Activated T-cell treated with anti-CD3 and anti-CD28 coated beads, Interleukin-2, amount 50 U/mL, for 4 hours (primary cell): ENCODE measurements around the gene HIBADH. TPM values are rescaled to one million over a fixed set of nuclear protein-coding genes. Genes with fewer than 3 reads are reported as not detected.

Source experiments
- ATAC-seq, 2 donors: fragments of 200-7000 bp; cut with Tn5 transposase; one replicate each; pipeline ENCODE4 v1.10.0; 2021
- DNase-seq: peaks from one replicate; pipeline ENCODE4 v3.0.0-alpha.2; 2020
- H3K27me3 Mint-ChIP-seq: one replicate; pipeline ENCODE4 v1.8.0; 2021; ENCODE audit warnings: low read depth, mixed read lengths
- H3K36me3 Mint-ChIP-seq: one replicate; pipeline ENCODE4 v1.8.0; 2022; ENCODE audit warnings: mixed read lengths; ENCODE audit not compliant: insufficient read depth
- H3K4me1 Mint-ChIP-seq: one replicate; pipeline ENCODE4 v1.8.0; 2021; ENCODE audit warnings: low read depth, mixed read lengths
- H3K4me3 Mint-ChIP-seq: one replicate; pipeline ENCODE4 v1.8.0; 2021; ENCODE audit warnings: mild to moderate bottlenecking, moderate library complexity, mixed read lengths
- H3K9me3 Mint-ChIP-seq: one replicate; pipeline ENCODE4 v1.8.0; 2021; ENCODE audit warnings: mixed read lengths
- total RNA-seq, 3 donors: library from RNA; stranded (reverse); gene quantifications; one replicate each; pipeline ENCODE4 v1.2.1, GENCODE V29; 2021

HIBADH gene
- total RNA-seq, 3 donors from 2014 or later, result 9.8 to 10.9 (median 10.8) TPM

- H3K4me3 Mint-ChIP-seq, result no peak overlapping the region
- H3K4me1 Mint-ChIP-seq, result no peaks in the 10 kb centered on the region
- DNase-seq (no peak), ATAC-seq (no peak)
- H3K9me3 Mint-ChIP-seq, result no peaks in the 10 kb centered on the region
- H3K36me3 Mint-ChIP-seq, result peaks cover 1% of the 10 kb centered on the region
- no peaks in the 10 kb centered on the region for H3K27me3 Mint-ChIP-seq
These were observed 113.1 kb downstream of the HIBADH start for GRCh38 chr7:27549606-27550005.

- Mint-ChIP-seq H3K4me1 (no peaks in the 10 kb centered on the region), H3K36me3 (peaks cover 7% of the 10 kb centered on the region), H3K27me3 (no peaks in the 10 kb centered on the region), H3K9me3 (no peaks in the 10 kb centered on the region), H3K4me3 (no peak overlapping the region)
- DNase-seq (no peak), ATAC-seq (no peak)
These were observed 114.4 kb downstream of the HIBADH start for GRCh38 chr7:27548304-27548703.

- peaks cover 16% of the 10 kb centered on the region for H3K36me3 Mint-ChIP-seq
- no peaks in the 10 kb centered on the region for H3K27me3 Mint-ChIP-seq
- DNase-seq (no peak), ATAC-seq (no peak)
- no peaks in the 10 kb centered on the region for H3K4me1 Mint-ChIP-seq
- no peak overlapping the region for H3K4me3 Mint-ChIP-seq
- H3K9me3 Mint-ChIP-seq, result no peaks in the 10 kb centered on the region
These were observed 115.3 kb downstream of the HIBADH start for GRCh38 chr7:27547401-27547800.

- Mint-ChIP-seq H3K36me3 (peaks cover 20% of the 10 kb centered on the region), H3K27me3 (no peaks in the 10 kb centered on the region), H3K4me1 (no peaks in the 10 kb centered on the region), H3K4me3 (no peak overlapping the region), H3K9me3 (no peaks in the 10 kb centered on the region)
- ATAC-seq (no peak), DNase-seq (no peak)
These were observed 116.1 kb downstream of the HIBADH start for GRCh38 chr7:27546610-27547009.

GRCh38 chr7:27535795-27536194 lies 126.9 kb downstream of the HIBADH start:
- no peaks in the 10 kb centered on the region for H3K4me1 Mint-ChIP-seq
- peaks cover 33% of the 10 kb centered on the region for H3K36me3 Mint-ChIP-seq

GRCh38 chr7:27533652-27534081 lies 129.0 kb downstream of the HIBADH start:
- H3K4me1 Mint-ChIP-seq, result no peaks in the 10 kb centered on the region
- H3K4me3 Mint-ChIP-seq, result no peak overlapping the region
- H3K9me3 Mint-ChIP-seq, result no peaks in the 10 kb centered on the region
- ATAC-seq (no peak), DNase-seq (no peak)
- H3K27me3 Mint-ChIP-seq, result no peaks in the 10 kb centered on the region
- H3K36me3 Mint-ChIP-seq, result peaks cover 32% of the 10 kb centered on the region

More at GRCh38 chr7:27535795-27536194, 126.9 kb downstream of the HIBADH start:
- no peaks in the 10 kb centered on the region for H3K9me3 Mint-ChIP-seq
- no peak overlapping the region for H3K4me3 Mint-ChIP-seq
- DNase-seq (no peak), ATAC-seq (no peak)
- H3K27me3 Mint-ChIP-seq, result no peaks in the 10 kb centered on the region

- H3K27me3 Mint-ChIP-seq, result no peaks in the 10 kb centered on the region
- no peaks in the 10 kb centered on the region for H3K4me1 Mint-ChIP-seq
- H3K4me3 Mint-ChIP-seq, result no peak overlapping the region
- H3K36me3 Mint-ChIP-seq, result peaks cover 35% of the 10 kb centered on the region
- no peak for DNase-seq
- no peaks in the 10 kb centered on the region for H3K9me3 Mint-ChIP-seq
- ATAC-seq, result no peak
These were observed 130.4 kb downstream of the HIBADH start for GRCh38 chr7:27532314-27532713.

GRCh38 chr7:27527348-27527714 lies 135.4 kb downstream of the HIBADH start:
- no peaks in the 10 kb centered on the region for H3K27me3 Mint-ChIP-seq
- peaks cover 57% of the 10 kb centered on the region for H3K36me3 Mint-ChIP-seq
- H3K4me1 Mint-ChIP-seq, result no peaks in the 10 kb centered on the region
- DNase-seq (no peak), ATAC-seq (no peak)
- H3K4me3 Mint-ChIP-seq, result no peak overlapping the region
- no peaks in the 10 kb centered on the region for H3K9me3 Mint-ChIP-seq

GRCh38 chr7:27526611-27527347 lies 135.9 kb downstream of the HIBADH start:
- no peak for DNase-seq
- Mint-ChIP-seq H3K4me3 (no peak overlapping the region), H3K9me3 (no peaks in the 10 kb centered on the region), H3K36me3 (peaks cover 57% of the 10 kb centered on the region), H3K4me1 (no peaks in the 10 kb centered on the region), H3K27me3 (no peaks in the 10 kb centered on the region)
- ATAC-seq, result no peak

GRCh38 chr7:27526131-27526530 lies 136.6 kb downstream of the HIBADH start:
- no peaks in the 10 kb centered on the region for H3K4me1 Mint-ChIP-seq
- ATAC-seq (no peak), DNase-seq (no peak)
- peaks cover 56% of the 10 kb centered on the region for H3K36me3 Mint-ChIP-seq
- no peaks in the 10 kb centered on the region for H3K9me3 Mint-ChIP-seq
- no peaks in the 10 kb centered on the region for H3K27me3 Mint-ChIP-seq
- H3K4me3 Mint-ChIP-seq, result no peak overlapping the region

GRCh38 chr7:27523321-27523720 lies 139.4 kb downstream of the HIBADH start:
- Mint-ChIP-seq H3K9me3 (no peaks in the 10 kb centered on the region), H3K4me1 (no peaks in the 10 kb centered on the region), H3K4me3 (no peak overlapping the region), H3K27me3 (no peaks in the 10 kb centered on the region), H3K36me3 (peaks cover 42% of the 10 kb centered on the region)
- DNase-seq (no peak), ATAC-seq (no peak)

GRCh38 chr7:27522566-27522965 lies 140.1 kb downstream of the HIBADH start:
- peaks cover 41% of the 10 kb centered on the region for H3K36me3 Mint-ChIP-seq
- H3K27me3 Mint-ChIP-seq, result no peaks in the 10 kb centered on the region
- no peak overlapping the region for H3K4me3 Mint-ChIP-seq
- ATAC-seq, result no peak
- H3K9me3 Mint-ChIP-seq, result no peaks in the 10 kb centered on the region
- no peaks in the 10 kb centered on the region for H3K4me1 Mint-ChIP-seq
- no peak for DNase-seq

GRCh38 chr7:27520815-27521790 lies 141.6 kb downstream of the HIBADH start:
- Mint-ChIP-seq H3K9me3 (no peaks in the 10 kb centered on the region), H3K4me3 (no peak overlapping the region), H3K4me1 (no peaks in the 10 kb centered on the region), H3K36me3 (peaks cover 30% of the 10 kb centered on the region), H3K27me3 (no peaks in the 10 kb centered on the region)
- no peak for ATAC-seq
- DNase-seq, result no peak

GRCh38 chr7:27519793-27520469 lies 142.8 kb downstream of the HIBADH start:
- Mint-ChIP-seq H3K36me3 (peaks cover 20% of the 10 kb centered on the region), H3K4me3 (no peak overlapping the region)

More at GRCh38 chr7:27519793-27520469, 142.8 kb downstream of the HIBADH start:
- ATAC-seq (no peak), DNase-seq (no peak)
- no peaks in the 10 kb centered on the region for H3K4me1 Mint-ChIP-seq
- no peaks in the 10 kb centered on the region for H3K27me3 Mint-ChIP-seq
- H3K9me3 Mint-ChIP-seq, result no peaks in the 10 kb centered on the region
